AG04450 (cell line): ENCODE measurements around the gene MSLN. TPM values are rescaled to one million over a fixed set of nuclear protein-coding genes. Genes with fewer than 3 reads are reported as not detected.
"Not testable (repeated sequence)": the region's sequence is repeated elsewhere in the genome, so short reads cannot be mapped to it uniquely, and the experiment has no call there.

Source experiments
- CTCF ChIA-PET: fragments of 300-600, 350-600 bp; formaldehyde crosslinking; extraction: SDS; loops from one replicate; lab custom pipeline; 2022; ENCODE audit warnings: antibody characterized with exemption, inconsistent platforms; lab: Charles Lee
- POLR2A ChIA-PET: fragments of 350-600 bp; formaldehyde crosslinking; extraction: SDS; loops from one replicate; lab custom pipeline; 2021; ENCODE audit warnings: antibody characterized with exemption, inconsistent platforms; lab: Yijun Ruan, JAX
- DNase-seq: peaks from one replicate; pipeline ENCODE4 v3.0.0-alpha.2; 2011; ENCODE audit warnings: low read depth, low spot score
- H3K27ac ChIP-seq: one replicate; pipeline ENCODE4 v1.5.1; 2012; ENCODE audit warnings: low read depth, low read length, control low read depth
- H3K27me3 ChIP-seq: one replicate; pipeline ENCODE4 v1.6.0; 2012; ENCODE audit warnings: low read length; ENCODE audit not compliant: control insufficient read depth, insufficient read depth
- H3K4me3 ChIP-seq: 2 replicates; pipeline ENCODE4 v1.5.1; 2011; ENCODE audit warnings: mild to moderate bottlenecking, low read depth, low read length, control low read depth
- H3K9me3 ChIP-seq: 2 replicates; pipeline ENCODE4 v1.5.1; 2012; ENCODE audit warnings: low read length; ENCODE audit not compliant: control insufficient read depth, insufficient read depth
- polyA plus RNA-seq: library from polyadenylated mRNA; depleted of rRNA; stranded (reverse); fragments of >200 nt; gene quantifications from 2 replicates; pipeline ENCODE4 v1.2.3, GENCODE V29; 2011
- TF ChIP-seq, protein P1 (sequence below): IDR thresholded peaks from 2 replicates; pipeline ENCODE4 v1.5.1; 2011; ENCODE audit warnings: low read depth, low read length, control low read depth, inconsistent platforms

The MSLN gene
- polyA plus RNA-seq, 1 experiment, result 0.11 TPM

DNA sequence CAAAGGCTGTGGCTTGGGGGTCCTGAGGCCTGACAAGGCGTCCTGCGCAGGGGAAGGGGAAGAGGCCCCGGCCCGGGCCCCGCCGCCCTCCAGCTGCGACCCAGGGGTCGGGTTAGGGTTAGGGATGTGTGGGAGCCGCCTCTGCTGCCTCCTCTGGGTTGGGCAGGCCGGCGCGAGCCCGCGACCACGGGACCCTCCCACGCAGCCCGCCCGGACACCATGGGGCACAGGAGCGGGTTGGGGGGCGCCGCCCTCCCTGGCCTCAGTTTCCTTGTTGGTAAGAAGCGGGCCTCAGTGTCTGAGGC, 20.1 kb upstream of the MSLN start:
- TF ChIP-seq, protein P1, sequence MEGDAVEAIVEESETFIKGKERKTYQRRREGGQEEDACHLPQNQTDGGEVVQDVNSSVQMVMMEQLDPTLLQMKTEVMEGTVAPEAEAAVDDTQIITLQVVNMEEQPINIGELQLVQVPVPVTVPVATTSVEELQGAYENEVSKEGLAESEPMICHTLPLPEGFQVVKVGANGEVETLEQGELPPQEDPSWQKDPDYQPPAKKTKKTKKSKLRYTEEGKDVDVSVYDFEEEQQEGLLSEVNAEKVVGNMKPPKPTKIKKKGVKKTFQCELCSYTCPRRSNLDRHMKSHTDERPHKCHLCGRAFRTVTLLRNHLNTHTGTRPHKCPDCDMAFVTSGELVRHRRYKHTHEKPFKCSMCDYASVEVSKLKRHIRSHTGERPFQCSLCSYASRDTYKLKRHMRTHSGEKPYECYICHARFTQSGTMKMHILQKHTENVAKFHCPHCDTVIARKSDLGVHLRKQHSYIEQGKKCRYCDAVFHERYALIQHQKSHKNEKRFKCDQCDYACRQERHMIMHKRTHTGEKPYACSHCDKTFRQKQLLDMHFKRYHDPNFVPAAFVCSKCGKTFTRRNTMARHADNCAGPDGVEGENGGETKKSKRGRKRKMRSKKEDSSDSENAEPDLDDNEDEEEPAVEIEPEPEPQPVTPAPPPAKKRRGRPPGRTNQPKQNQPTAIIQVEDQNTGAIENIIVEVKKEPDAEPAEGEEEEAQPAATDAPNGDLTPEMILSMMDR, result no peak
- Histone ChIP-seq H3K9me3 (no peaks in the 10 kb centered on the region; the same call in 1 of the 2 replicates), H3K4me3 (peak overlapping the region; percentile 78), H3K27me3 (no peaks in the 10 kb centered on the region), H3K27ac (no peak overlapping the region)
- no peak for DNase-seq
- ChIA-PET CTCF (interaction anchor here (0.7 to 1.4 kb wide), 3 partner anchors 12 to 44 kb away, joined by 3 to 6 read pairs (median 4); no protein-coding TSS in a partner anchor), POLR2A (no interaction called here)

DNA sequence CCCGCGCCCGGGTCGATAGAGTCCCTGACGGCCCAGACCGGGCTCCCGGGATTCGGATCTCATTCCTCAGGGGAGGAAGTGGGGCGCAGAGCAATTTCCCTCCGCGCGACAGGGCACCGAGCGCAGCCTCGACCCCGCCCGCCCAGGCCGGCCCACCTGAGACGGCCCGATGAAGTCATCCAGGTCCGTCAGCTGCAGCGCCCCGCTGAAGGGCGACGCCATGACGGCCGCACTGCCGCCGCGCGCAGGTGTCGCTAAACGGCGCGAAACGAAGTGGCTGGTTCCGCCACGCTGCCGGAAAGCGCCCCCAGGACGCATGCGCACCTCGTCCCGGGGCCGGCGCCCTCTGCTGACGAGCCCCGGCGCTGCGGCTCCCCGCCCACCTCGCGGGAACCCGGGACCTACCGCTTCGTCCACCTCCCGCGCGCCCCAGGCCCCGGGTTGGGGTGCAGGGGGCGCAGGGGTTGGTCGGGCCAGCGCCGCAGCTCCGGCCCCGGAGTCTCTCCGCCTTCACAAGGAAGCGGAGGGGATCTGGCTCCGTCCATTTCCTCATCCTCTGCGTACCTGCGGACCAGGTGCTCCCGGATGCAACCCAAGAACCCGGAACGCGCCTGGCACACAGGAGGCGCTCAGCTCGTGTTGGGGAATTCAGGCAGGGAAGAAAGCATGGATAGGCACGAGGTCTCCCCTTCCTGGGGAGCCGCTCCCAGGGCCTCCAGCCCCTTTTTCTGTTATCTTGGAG, 19.6 kb upstream of the MSLN start, which contains the start of gene CIAO3:
Gene CIAO3, minus strand, starts transcription at position 234 of the 742 bp plus-strand sequence. Its CDS starts 12 bp downstream, at position 222.
- no peak within 1 kb of the TSS for H3K27ac ChIP-seq
- H3K4me3 ChIP-seq, result peak within 1 kb of the TSS; percentile 78
- ChIA-PET CTCF (interaction anchor here (0.7 to 1.7 kb wide), 8 partner anchors 9 to 211 kb away, joined by 3 to 6 read pairs (median 3); no protein-coding TSS in a partner anchor), POLR2A (interaction anchor here (0.7 kb wide), 1 partner anchor 412 kb away, joined by 3 read pairs; no protein-coding TSS in a partner anchor)
- TF ChIP-seq, protein P1, result peak; percentile 71
- no peaks in the 10 kb centered on the region; the same call in 1 of the 2 replicates for H3K9me3 ChIP-seq
- no peaks in the 10 kb centered on the region for H3K27me3 ChIP-seq
- DNase-seq, result peak; percentile 68

DNA sequence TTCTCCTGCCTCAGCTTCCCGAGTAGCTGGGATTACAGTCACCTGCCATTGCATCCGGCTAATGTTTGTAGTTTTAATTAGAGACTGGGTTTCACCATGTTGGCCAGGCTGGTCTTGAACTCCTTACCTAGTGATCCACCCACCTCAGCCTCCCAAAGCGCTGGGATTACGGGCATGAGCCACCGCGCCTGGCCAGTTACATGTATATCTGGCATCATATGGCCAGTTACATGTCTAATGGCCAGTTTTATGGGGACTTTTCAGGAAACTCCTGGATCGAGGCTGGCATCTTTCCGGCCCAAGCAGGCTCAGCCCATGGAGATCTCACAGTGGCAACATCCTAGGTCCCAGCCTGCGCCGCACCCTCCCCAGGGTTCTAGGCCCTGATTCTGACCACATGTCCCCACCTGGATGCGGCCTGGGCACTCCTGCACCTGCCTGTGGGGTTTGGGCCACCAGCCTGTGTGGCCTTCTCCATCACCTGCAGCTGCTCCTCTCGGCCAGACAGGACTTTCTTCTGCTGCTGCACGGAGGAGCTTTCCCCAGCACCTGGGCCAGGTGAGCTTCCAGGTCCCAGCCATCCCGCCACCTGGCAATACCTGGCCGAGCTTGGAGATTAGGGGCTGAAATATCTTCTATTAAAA, 18.4 kb upstream of the MSLN start:
- no peak overlapping the region for H3K4me3 ChIP-seq
- no peaks in the 10 kb centered on the region; the same call in 1 of the 2 replicates for H3K9me3 ChIP-seq
- CTCF ChIA-PET, result interaction anchor here (0.7 to 1.7 kb wide), 6 partner anchors 8 to 210 kb away, joined by 3 to 4 read pairs (median 3); no protein-coding TSS in a partner anchor
- no peak for DNase-seq
- H3K27ac ChIP-seq, result no peak overlapping the region
- TF ChIP-seq, protein P1, result no peak
- H3K27me3 ChIP-seq, result no peaks in the 10 kb centered on the region
- POLR2A ChIA-PET, result interaction anchor here (0.9 kb wide), 1 partner anchor 22 kb away, joined by 3 read pairs; no protein-coding TSS in a partner anchor

DNA sequence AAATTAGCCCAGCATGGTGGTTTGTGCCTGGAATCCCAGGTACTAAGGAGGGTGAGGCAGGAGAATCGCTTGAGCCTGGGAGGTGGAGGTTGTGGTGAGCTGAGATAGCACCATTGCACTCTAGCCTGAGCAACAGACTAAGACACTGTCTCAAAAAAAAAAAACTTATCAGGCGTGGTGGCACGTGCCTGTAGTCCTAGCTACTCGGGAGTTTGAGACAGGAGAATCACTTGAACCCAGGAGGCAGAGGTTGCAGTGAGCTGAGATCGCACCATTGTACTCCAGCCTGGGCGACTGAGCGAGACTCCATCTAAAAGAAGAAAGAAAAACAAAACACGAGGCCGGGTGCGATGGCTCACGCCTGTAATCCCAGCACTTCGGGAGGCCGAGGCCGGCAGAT, 17.6 kb upstream of the MSLN start:
- H3K27me3 ChIP-seq, H3K9me3 ChIP-seq, H3K27ac ChIP-seq, H3K4me3 ChIP-seq, DNase-seq: not testable (repeated sequence)
- POLR2A ChIA-PET, result interaction anchor here (0.9 kb wide), 1 partner anchor 23 kb away, joined by 3 read pairs; no protein-coding TSS in a partner anchor
- CTCF ChIA-PET, result interaction anchor here (1.7 kb wide), 1 partner anchor 8 kb away, joined by 3 read pairs; no protein-coding TSS in a partner anchor

DNA sequence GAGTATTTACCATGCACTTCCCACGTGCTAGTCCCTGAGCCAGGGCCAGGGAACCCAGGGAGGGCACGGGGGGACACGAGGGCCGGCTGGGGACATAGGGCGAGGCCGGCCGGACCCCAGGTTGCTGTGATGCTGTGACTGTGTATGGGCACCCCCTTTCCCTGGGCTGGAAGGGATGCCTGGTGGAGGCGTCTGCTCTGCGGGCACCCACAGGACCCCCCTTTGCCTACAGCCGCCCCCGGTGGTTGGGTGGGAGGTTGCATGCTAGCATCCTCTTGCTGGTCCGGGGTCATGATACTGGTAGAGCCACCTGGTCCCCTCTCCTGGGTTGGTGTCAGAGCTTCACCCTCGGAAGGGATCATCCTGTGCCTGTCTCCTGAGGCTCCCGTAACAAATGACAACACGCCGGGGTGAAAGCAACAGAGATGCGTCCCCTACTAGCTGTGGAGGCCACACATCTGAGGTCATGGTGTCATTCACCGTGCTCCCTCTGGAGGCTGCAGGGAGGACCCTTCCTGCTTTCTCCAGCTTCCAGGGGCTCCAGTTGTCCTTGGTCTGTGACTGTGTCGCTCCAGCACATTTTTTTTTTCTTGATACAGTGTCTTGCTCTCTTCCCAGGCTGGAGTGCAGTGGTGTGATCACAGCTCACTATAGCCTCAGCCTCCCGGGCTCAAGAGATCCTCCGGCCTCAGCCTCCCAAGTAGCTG, 16.6 kb upstream of the MSLN start:
- Histone ChIP-seq H3K27ac (no peak overlapping the region), H3K27me3 (no peaks in the 10 kb centered on the region), H3K9me3 (no peaks in the 10 kb centered on the region; the same call in 1 of the 2 replicates), H3K4me3 (no peak overlapping the region)
- CTCF ChIA-PET, result no interaction called here
- POLR2A ChIA-PET, result no interaction called here
- no peak for DNase-seq
- TF ChIP-seq, protein P1, result 0 out of 2 replicates have a peak, but pooled peaks have one; percentile 11
